DMS53 treated with DMSO at 0.1 percent for 48 hours (cell line): ENCODE results near the gene GH2.
A peak's percentile ranks its signal among the peaks of the same experiment; 100 is the strongest.
"Not testable (repeated sequence)": the region's sequence is repeated elsewhere in the genome, so short reads cannot be mapped to it uniquely, and the experiment has no call there.

Experiments
- DNase-seq: peaks from one replicate; lab custom pipeline; 2025; ENCODE audit not compliant: unreplicated experiment; lab: John Stamatoyannopoulos, UW

Gene GH2

GRCh38 chr17:63874693-63875092 lies 7.1 kb downstream of the GH2 start:
- not testable (repeated sequence) for DNase-seq

- not testable (repeated sequence) for DNase-seq
Measured at GRCh38 chr17:63874061-63874626, 7.6 kb downstream of the GH2 start.

GRCh38 chr17:63873577-63873976 lies 8.2 kb downstream of the GH2 start, which contains the start of gene CSH2:
Gene CSH2 (minus strand): TSS chr17:63873677. CDS start chr17:63873614, 63 bp downstream.
- DNase-seq = not testable (repeated sequence)

- not testable (repeated sequence) for DNase-seq
Measured at GRCh38 chr17:63871646-63872365, 9.9 kb downstream of the GH2 start.

- not testable (repeated sequence) for DNase-seq
Measured at GRCh38 chr17:63870292-63870665, 11.5 kb downstream of the GH2 start.

GRCh38 chr17:63869491-63870291 lies 12.1 kb downstream of the GH2 start:
- not testable (repeated sequence) for DNase-seq

- DNase-seq = not testable (repeated sequence)
Measured at GRCh38 chr17:63866625-63867024, 15.1 kb downstream of the GH2 start.

GRCh38 chr17:63859257-63859656 lies 22.5 kb downstream of the GH2 start:
- DNase-seq = no peak

GRCh38 chr17:63856425-63856824 lies 25.3 kb downstream of the GH2 start:
- DNase-seq = not testable (repeated sequence)

GRCh38 chr17:63855185-63855584 lies 26.6 kb downstream of the GH2 start:
- no peak for DNase-seq

- no peak for DNase-seq
Measured at GRCh38 chr17:63854709-63855108, 27.0 kb downstream of the GH2 start.

GRCh38 chr17:63853260-63853659 lies 28.5 kb downstream of the GH2 start:
- no peak for DNase-seq

GRCh38 chr17:63850401-63850800 lies 31.3 kb downstream of the GH2 start:
- DNase-seq = no peak

- DNase-seq = peak; percentile 59
Measured at GRCh38 chr17:63848834-63849689, 32.7 kb downstream of the GH2 start.

- DNase-seq = no peak
Measured at GRCh38 chr17:63847525-63848249, 34.1 kb downstream of the GH2 start.

- DNase-seq = no peak
Measured at GRCh38 chr17:63845509-63845908, 36.2 kb downstream of the GH2 start.

- no peak for DNase-seq
Measured at GRCh38 chr17:63843910-63844677, 37.6 kb downstream of the GH2 start.

GRCh38 chr17:63843387-63843888 lies 38.3 kb downstream of the GH2 start:
- not testable (repeated sequence) for DNase-seq
